Inferior parietal cortex (tissue), 1 donor: ENCODE data around the gene NR2F2.
"Not testable (repeated sequence)": the region's sequence is repeated elsewhere in the genome, so short reads cannot be mapped to it uniquely, and the experiment has no call there.

Source experiments
- DNase-seq: peaks from one replicate; pipeline ENCODE4 v3.0.0-alpha.2; 2016; ENCODE audit errors: extremely low spot score

Gene NR2F2

GRCh38 chr15:96367311-96368200 is 37.1 kb downstream of the NR2F2 start:
- DNase-seq, result no peak

GRCh38 chr15:96369351-96369750 is 38.9 kb downstream of the NR2F2 start:
- no peak for DNase-seq

- no peak for DNase-seq
Observed at GRCh38 chr15:96369825-96370621, 39.5 kb downstream of the NR2F2 start.

GRCh38 chr15:96372554-96372953 is 42.1 kb downstream of the NR2F2 start:
- DNase-seq, result no peak

- DNase-seq, result no peak
Observed at GRCh38 chr15:96374499-96374898, 44.0 kb downstream of the NR2F2 start.

- not testable (repeated sequence) for DNase-seq
Observed at GRCh38 chr15:96379592-96379991, 49.1 kb downstream of the NR2F2 start.

- DNase-seq, result no peak
Observed at GRCh38 chr15:96381463-96381862, 51.0 kb downstream of the NR2F2 start.

- no peak for DNase-seq
Observed at GRCh38 chr15:96385195-96385594, 54.7 kb downstream of the NR2F2 start.

GRCh38 chr15:96388673-96389072 is 58.2 kb downstream of the NR2F2 start:
- no peak for DNase-seq
